ENCODE results near the gene PLEKHA1. TPM values are rescaled to one million over a fixed set of nuclear protein-coding genes. Genes with fewer than 3 reads are reported as not detected.

PLEKHA1 gene
- total RNA-seq, 1 donor from 2014 or later: 46.2 TPM

- no peak for DNase-seq (ENCODE audit: low spot score)
- intact Hi-C loops (cut with DNase I): no loop called here
These were observed 29.7 kb upstream of the PLEKHA1 start for GRCh38 chr10:122344741-122345258.

- intact Hi-C loops (cut with DNase I): no loop called here
- peak; percentile 22 for DNase-seq (ENCODE audit: low spot score)
These were observed 28.1 kb upstream of the PLEKHA1 start for GRCh38 chr10:122346326-122346950.

GRCh38 chr10:122347170-122347841 lies 27.2 kb upstream of the PLEKHA1 start:
- intact Hi-C loops (cut with DNase I): no loop called here
- no peak for DNase-seq (ENCODE audit: low spot score)

- intact Hi-C loops (cut with DNase I): no loop called here
These were observed 26.0 kb upstream of the PLEKHA1 start for GRCh38 chr10:122348512-122348911.

GRCh38 chr10:122348935-122349361 lies 25.6 kb upstream of the PLEKHA1 start:
- intact Hi-C loops (cut with DNase I): no loop called here
- no peak for DNase-seq (ENCODE audit: low spot score)

More at GRCh38 chr10:122348512-122348911, 26.0 kb upstream of the PLEKHA1 start:
- DNase-seq (ENCODE audit: low spot score): no peak

GRCh38 chr10:122349758-122350369 lies 24.6 kb upstream of the PLEKHA1 start:
- DNase-seq (ENCODE audit: low spot score): no peak
- intact Hi-C loops (cut with DNase I): no loop called here

- intact Hi-C loops (cut with DNase I): no loop called here
- DNase-seq (ENCODE audit: low spot score): peak; percentile 35
These were observed 23.6 kb upstream of the PLEKHA1 start for GRCh38 chr10:122350893-122351292.

GRCh38 chr10:122352817-122353525 lies 21.5 kb upstream of the PLEKHA1 start:
- intact Hi-C loops (cut with DNase I): no loop called here
- peak; percentile 58 for DNase-seq (ENCODE audit: low spot score)

- peak; percentile 6 for DNase-seq (ENCODE audit: low spot score)
- intact Hi-C loops (cut with DNase I): no loop called here
These were observed 20.1 kb upstream of the PLEKHA1 start for GRCh38 chr10:122354383-122354782.

- intact Hi-C loops (cut with DNase I): no loop called here
- DNase-seq (ENCODE audit: low spot score): no peak
These were observed 16.8 kb upstream of the PLEKHA1 start for GRCh38 chr10:122357685-122358084.

- intact Hi-C loops (cut with DNase I): no loop called here
- no peak for DNase-seq (ENCODE audit: low spot score)
These were observed 14.9 kb upstream of the PLEKHA1 start for GRCh38 chr10:122359621-122360020.

GRCh38 chr10:122361046-122361445 lies 13.5 kb upstream of the PLEKHA1 start:
- intact Hi-C loops (cut with DNase I): no loop called here
- DNase-seq (ENCODE audit: low spot score): no peak

- DNase-seq (ENCODE audit: low spot score): peak; percentile 61
- intact Hi-C loops (cut with DNase I): no loop called here
These were observed 12.4 kb upstream of the PLEKHA1 start for GRCh38 chr10:122362031-122362592.

GRCh38 chr10:122362621-122363020 lies 11.9 kb upstream of the PLEKHA1 start:
- peak; percentile 58 for DNase-seq (ENCODE audit: low spot score)
- intact Hi-C loops (cut with DNase I): no loop called here

- DNase-seq (ENCODE audit: low spot score): peak; percentile 10
- intact Hi-C loops (cut with DNase I): no loop called here
These were observed 11.2 kb upstream of the PLEKHA1 start for GRCh38 chr10:122363311-122363710.

- intact Hi-C loops (cut with DNase I): no loop called here
- peak; percentile 38 for DNase-seq (ENCODE audit: low spot score)
These were observed 10.6 kb upstream of the PLEKHA1 start for GRCh38 chr10:122363722-122364463.

GRCh38 chr10:122368502-122369254 lies 5.8 kb upstream of the PLEKHA1 start:
- intact Hi-C loops (cut with DNase I): no loop called here
- DNase-seq (ENCODE audit: low spot score): no peak

- no peak for DNase-seq (ENCODE audit: low spot score)
- intact Hi-C loops (cut with DNase I): no loop called here
These were observed 1.4 kb upstream of the PLEKHA1 start for GRCh38 chr10:122373108-122373507.
